AG08396 (cell line): ENCODE data around the gene DHX38.
A peak's percentile ranks its signal among the peaks of the same experiment; 100 is the strongest.

Experiments
- DNase-seq: peaks from one replicate; pipeline ENCODE4 v3.0.0; 2012; ENCODE audit warnings: low spot score, mixed read lengths

Gene DHX38

GRCh38 chr16:72083778-72084404 lies 9.8 kb upstream of the DHX38 start:
- DNase-seq, result no peak

GRCh38 chr16:72084445-72084844 lies 9.2 kb upstream of the DHX38 start:
- DNase-seq, result no peak

- DNase-seq, result no peak
Measured at GRCh38 chr16:72085002-72085401, 8.6 kb upstream of the DHX38 start.

DNA sequence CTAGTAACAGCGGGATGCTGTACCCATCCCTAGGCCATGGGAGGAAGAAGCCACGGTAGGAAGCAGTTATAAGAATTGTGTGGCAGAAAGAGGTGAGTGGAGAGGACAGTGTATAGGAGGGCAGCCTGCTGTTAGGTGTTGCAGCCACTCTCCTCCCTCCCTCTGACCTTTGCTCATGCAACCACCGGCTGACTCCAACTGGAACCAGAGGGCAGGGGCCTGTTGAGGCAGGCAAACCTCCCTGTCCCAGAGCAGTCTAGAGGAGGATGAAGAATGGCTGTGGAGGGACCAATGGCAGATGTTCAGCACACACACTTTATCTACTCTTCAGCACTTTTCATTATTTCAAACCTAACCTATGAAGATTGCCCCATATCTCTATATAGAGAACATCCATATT lies 2.4 kb upstream of the DHX38 start:
- DNase-seq, result no peak

DNA sequence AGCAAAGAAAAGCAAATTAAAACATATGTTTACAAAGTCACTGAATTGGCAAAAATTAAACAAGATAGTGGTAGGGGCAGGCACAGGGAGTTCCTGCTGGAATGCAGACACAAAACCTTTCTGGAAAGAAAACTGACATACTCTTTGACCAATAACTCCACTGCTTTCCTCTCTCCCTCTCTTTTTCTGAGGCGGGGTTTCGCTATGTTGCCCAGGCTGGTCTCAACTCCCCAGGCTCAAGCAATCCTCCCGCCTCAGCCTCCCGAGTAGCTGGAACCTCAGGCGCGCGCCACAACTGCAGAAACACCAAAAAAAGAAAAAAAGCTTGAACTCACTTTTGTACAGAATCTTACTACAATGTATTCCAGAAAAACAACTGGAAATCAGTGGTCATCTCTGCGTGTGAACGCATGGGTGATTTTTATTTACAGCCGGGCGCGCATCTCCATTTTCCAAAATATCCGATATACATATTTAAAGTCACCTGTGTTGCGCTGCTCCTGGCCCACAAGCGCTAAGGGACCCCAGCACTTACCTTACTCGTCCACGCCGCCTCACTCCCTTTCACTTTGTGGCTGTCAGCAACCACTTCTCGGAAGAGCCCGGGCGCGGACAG lies 707 bp upstream of the DHX38 start:
- peak; percentile 47 for DNase-seq

DNA sequence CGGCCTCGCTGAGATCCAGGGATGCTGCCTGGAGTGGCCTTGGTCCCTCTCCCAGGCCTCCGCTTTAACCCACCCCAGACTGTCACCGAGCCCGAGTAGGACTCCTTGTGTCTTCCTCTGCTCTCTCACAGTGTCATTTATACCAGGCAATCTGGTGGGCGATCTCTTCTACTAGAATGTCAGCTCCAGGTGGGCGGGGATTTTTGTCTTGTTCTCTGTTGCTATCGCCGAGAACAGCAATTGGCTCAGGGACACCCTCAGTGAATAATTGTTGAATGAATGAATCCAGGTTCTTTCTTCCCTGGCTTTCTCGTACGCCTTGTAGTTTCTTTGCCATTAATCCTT lies 591 bp downstream of the DHX38 start:
- DNase-seq, result peak; percentile 39

DNA sequence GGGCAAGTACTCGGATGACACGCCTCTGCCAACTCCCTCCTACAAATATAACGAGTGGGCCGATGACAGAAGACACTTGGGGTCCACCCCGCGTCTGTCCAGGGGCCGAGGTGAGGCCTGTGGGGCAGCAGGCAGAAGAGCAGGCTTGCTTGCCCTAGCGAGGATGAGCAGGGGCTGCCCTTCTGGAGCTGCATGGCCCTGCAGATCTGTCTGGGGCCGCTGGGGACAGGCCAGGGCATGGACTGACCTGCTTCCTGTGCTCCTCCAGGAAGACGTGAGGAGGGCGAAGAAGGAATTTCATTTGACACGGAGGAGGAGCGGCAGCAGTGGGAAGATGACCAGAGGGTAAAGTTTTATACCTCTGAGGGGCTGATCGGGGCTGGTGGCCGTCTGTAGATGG lies 5.3 kb downstream of the DHX38 start:
- DNase-seq, result no peak

DNA sequence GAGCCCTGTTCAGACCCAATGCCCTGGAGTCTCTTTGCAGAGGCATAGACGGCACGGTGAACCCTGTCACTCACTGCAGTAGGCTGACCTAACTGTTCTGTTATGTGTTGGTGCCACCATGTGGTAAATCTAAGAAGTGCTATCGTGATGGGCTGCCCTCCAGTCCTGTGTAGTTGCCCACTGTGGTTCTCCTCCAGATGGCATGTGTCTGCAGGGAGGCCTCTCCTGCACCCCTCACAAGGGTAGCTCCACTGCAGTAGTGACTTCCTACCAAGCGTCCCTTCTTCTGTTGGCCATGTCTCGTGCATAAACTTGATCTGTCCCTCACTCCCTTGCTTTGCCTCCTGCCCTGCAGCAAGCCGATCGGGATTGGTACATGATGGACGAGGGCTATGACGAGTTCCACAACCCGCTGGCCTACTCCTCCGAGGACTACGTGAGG lies 5.8 kb downstream of the DHX38 start:
- peak; percentile 66 for DNase-seq

GRCh38 chr16:72101195-72101594 lies 7.5 kb downstream of the DHX38 start:
- no peak for DNase-seq

DNA sequence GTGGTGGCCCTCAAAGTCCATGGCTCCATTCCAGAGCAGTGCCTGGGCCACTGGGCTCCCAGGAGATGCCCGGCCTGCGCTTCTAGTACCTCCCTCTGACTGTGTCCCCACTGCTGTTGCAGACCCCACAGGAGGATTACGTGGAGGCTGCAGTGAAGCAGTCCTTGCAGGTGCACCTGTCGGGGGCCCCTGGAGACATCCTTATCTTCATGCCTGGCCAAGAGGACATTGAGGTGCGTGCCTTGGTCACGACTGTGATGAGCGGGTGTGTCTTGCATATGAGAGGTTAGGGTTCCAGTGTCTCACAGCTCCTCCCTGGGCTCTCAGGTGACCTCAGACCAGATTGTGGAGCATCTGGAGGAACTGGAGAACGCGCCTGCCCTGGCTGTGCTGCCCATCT lies 11.3 kb downstream of the DHX38 start:
- DNase-seq, result no peak

GRCh38 chr16:72105978-72106377 lies 12.3 kb downstream of the DHX38 start:
- DNase-seq, result no peak

DNA sequence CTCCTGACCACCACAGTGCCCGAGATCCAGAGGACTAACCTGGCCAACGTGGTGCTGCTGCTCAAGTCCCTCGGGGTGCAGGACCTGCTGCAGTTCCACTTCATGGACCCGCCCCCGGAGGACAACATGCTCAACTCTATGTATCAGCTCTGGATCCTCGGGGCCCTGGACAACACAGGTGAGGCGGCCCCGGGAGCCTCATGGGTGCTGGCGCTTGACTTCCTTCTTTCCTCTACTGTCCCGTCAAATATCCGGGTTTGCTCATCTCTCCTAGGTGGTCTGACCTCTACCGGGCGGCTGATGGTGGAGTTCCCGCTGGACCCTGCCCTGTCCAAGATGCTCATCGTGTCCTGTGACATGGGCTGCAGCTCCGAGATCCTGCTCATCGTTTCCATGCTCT lies 13.7 kb downstream of the DHX38 start:
- no peak for DNase-seq

DNA sequence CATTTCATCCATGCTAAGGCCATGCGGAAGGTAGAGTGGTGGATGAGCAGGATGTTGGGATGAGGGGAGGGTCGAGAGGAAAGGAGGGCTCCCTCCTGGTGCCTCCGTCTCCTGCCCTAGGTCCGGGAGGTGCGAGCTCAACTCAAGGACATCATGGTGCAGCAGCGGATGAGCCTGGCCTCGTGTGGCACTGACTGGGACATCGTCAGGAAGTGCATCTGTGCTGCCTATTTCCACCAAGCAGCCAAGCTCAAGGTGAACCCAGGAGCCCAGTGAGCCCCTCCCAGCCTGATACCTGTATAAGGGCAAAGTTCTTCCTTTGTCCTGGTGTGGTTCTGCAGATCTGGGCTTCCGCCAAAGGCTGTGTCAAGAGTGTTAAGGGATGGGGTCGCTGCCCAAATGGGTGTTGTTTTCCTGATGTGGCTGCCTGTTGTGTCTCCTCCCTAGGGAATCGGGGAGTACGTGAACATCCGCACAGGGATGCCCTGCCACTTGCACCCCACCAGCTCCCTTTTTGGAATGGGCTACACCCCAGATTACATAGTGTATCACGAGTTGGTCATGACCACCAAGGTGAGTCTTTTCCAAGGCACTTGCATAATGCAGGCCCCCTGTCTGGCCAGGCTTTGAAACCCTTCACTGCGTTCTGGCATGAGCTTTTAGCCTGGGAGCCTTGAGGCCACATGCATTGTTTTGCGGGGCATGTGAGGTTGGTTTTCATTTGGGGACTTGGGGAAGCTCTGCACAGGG lies 14.9 kb downstream of the DHX38 start:
- DNase-seq, result no peak

DNA sequence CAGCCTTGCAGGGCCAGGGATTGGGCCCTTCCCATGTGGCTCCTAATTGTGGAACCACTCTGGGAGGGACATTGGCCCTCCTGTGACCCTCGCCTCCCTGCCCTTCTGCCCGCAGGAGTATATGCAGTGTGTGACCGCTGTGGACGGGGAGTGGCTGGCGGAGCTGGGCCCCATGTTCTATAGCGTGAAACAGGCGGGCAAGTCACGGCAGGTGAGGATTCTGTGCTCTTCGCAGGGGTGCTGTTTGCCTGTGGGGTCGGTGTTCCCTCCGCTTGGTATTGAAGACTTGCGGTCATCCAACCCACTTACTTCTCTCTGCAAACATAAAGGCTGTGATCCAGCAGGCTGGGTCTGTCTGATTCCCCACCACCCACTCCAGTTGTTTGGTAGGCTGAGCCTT lies 15.7 kb downstream of the DHX38 start:
- DNase-seq, result no peak

DNA sequence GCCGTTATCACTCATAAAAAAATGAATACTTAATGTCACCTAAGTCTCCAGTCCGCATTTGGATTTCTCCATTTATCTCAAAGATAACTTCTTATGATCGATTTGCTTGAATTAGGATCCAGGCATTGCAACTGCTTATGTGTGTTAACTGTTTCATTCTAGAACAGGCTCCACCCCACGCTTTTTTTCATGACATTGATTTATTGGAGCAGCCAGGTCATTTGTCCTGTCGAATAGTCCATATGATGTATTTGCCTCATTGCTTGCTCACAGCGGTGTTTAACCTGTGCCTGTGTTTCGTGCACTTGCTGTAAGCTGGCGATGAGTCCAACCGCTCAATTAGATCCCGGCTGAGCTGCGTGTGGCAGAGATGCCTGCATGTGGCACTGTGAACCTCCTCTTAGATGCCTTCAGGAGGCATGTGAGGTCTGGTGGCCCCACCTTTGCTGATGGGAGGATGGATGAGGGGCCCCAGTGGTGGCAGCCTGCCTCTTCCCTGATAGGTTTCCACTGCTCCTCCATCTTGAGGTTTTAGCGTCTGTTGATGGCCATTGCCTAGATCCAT lies 16.4 kb downstream of the DHX38 start:
- DNase-seq, result no peak

- DNase-seq, result no peak
Measured at GRCh38 chr16:72110662-72111615, 17.3 kb downstream of the DHX38 start.

DNA sequence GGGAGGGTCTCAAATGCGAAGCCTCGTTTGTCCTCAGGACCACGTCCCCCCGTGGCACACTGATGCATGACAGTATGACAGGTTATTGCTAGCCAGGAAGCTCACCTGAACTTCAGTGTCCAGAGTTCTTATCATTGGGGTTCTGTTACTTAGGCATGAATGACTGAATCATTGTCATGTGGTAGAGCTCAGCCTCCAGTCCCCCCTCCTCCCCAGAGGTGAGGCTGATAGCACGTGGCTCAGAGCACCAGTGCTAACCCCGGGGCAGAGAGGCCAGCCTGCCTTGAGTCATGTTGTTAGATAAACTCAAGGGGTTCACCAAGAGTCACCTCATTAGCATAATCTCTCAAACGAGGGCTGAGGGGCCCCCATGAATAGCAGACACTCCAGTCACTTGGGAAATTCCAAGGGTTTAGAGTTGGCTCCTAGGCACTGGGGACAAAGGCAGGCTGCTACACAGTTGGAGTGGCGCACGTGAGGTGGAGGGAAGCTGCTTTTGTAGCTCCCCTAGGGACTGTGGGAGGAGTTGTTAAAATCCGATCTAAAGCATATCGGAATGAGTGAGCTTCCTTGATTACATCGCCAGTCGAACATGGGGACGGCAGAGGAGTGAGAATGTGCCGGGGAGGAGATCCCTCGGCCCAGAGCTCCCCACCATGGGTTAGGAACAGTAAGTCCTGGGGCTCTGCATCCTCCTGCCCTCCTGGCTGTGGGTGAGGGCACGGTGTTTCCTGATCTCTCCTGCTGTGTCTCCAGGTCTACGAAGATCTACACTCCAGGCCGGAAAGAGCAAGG lies 18.2 kb downstream of the DHX38 start:
- DNase-seq, result no peak

DNA sequence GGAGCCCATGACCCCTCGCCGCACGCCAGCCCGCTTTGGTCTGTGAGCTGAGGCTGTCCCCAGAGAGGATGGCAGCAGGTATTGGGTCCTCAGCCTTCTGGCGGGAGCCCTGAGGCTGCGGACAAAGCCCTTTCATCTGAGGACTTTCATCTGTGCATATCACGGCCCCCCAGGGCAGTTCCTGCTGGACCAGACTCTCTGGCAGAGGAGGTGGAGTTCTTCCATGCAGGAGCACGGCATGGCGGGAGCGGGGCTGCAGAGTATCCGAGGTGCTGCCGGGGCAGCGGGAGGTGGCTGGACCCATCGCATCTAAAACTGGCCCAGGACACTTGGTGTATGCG lies 18.8 kb downstream of the DHX38 start:
- DNase-seq, result no peak

DNA sequence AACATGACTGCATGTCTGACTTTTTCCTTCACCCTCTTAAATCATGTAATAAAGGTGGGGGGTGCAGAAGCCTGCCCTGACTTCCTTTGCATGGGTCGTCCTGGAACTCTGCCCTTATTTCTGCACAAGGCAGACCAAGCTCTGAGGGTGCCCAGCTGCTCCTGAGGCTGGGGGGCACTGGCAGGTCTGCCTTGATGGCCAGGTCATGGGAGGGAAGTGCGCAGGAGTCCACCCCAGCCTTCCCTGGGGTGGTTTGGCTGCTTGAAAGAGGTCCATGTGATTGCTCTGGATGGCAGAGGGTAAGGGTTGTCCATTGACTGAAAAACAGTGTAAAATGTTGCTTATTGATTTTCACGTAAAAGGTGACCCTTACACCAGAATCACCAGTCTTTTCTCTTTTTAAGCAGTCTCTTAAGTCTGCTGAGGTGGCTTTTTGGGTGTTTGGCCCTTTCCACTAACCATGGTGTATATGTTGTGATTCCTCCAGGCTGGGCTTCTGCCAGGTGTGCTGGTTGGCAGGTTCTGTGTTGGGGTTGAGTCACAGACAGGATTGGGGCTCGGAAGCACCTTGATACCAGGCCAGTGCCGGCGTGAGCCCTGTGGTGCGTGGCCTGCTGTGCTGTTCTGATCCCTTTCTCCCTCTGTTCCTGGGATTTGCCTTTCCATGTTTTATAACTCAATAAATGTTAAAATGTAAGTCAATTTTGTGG lies 19.4 kb downstream of the DHX38 start:
- no peak for DNase-seq

GRCh38 chr16:72113616-72113945 lies 19.9 kb downstream of the DHX38 start:
- no peak for DNase-seq

GRCh38 chr16:72120026-72120425 lies 26.4 kb downstream of the DHX38 start:
- no peak for DNase-seq
